Medulla oblongata (tissue), 1 donor: ENCODE measurements around the gene RGL1.

ENCODE experiments used
- DNase-seq: peaks from one replicate; pipeline ENCODE4 v3.0.0-alpha.2; 2015; ENCODE audit errors: extremely low spot score

RGL1 gene

GRCh38 chr1:183915625-183916510, 110.9 kb downstream of the RGL1 start:
- peak; percentile 97 for DNase-seq

GRCh38 chr1:183916574-183916973, 111.7 kb downstream of the RGL1 start:
- no peak for DNase-seq

- DNase-seq, result no peak
Observed at GRCh38 chr1:183918589-183918988, 113.7 kb downstream of the RGL1 start.

GRCh38 chr1:183920651-183921050, 115.7 kb downstream of the RGL1 start:
- DNase-seq, result peak; percentile 92

GRCh38 chr1:183922197-183922596, 117.3 kb downstream of the RGL1 start:
- DNase-seq, result no peak

- DNase-seq, result no peak
Observed at GRCh38 chr1:183925947-183926346, 121.0 kb downstream of the RGL1 start.

- DNase-seq, result no peak
Observed at GRCh38 chr1:183926983-183927382, 122.1 kb downstream of the RGL1 start.

- no peak for DNase-seq
Observed at GRCh38 chr1:183931646-183932271, 126.8 kb downstream of the RGL1 start.

GRCh38 chr1:183932412-183932811, 127.5 kb downstream of the RGL1 start:
- peak; percentile 85 for DNase-seq

GRCh38 chr1:183933528-183934179, 128.7 kb downstream of the RGL1 start:
- DNase-seq, result no peak

GRCh38 chr1:183934314-183934713, 129.4 kb downstream of the RGL1 start:
- no peak for DNase-seq

- DNase-seq, result no peak
Observed at GRCh38 chr1:183936009-183936408, 131.1 kb downstream of the RGL1 start.

- DNase-seq, result no peak
Observed at GRCh38 chr1:183936791-183937190, 131.9 kb downstream of the RGL1 start.

- DNase-seq, result no peak
Observed at GRCh38 chr1:183937611-183938010, 132.7 kb downstream of the RGL1 start.

GRCh38 chr1:183941001-183941400, 136.1 kb downstream of the RGL1 start:
- no peak for DNase-seq

GRCh38 chr1:183942933-183943693, 138.2 kb downstream of the RGL1 start:
- DNase-seq, result peak; percentile 63

- DNase-seq, result no peak
Observed at GRCh38 chr1:183945428-183946319, 140.8 kb downstream of the RGL1 start.

GRCh38 chr1:183946320-183946613, 141.3 kb downstream of the RGL1 start:
- DNase-seq, result no peak

- no peak for DNase-seq
Observed at GRCh38 chr1:183947988-183948387, 143.1 kb downstream of the RGL1 start.

- DNase-seq, result no peak
Observed at GRCh38 chr1:183952101-183952500, 147.2 kb downstream of the RGL1 start.

- DNase-seq, result no peak
Observed at GRCh38 chr1:183953031-183953430, 148.1 kb downstream of the RGL1 start.
